Myometrial cell (primary cell): ENCODE results near the gene HEPH. TPM values are rescaled to one million over a fixed set of nuclear protein-coding genes. Genes with fewer than 3 reads are reported as not detected.

ENCODE experiments used
- total RNA-seq: library from RNA; depleted of rRNA; stranded (reverse); fragments of >200 nt; gene quantifications from 2 replicates; pipeline ENCODE4 v1.2.3, GENCODE V29; 2015

HEPH gene
- 2.0 and 3.0 TPM in 2 replicates for total RNA-seq

GRCh38 chrX:66163849-66164411, at the start of gene HEPH:
HEPH (plus strand) TSS chrX:66164247; CDS start chrX:66170571, 6,324 bp downstream.

Other genes starting within 250 kb of the HEPH start
- not detected in 2 replicates for gene VSIG4, start 124.2 kb upstream of the HEPH start, total RNA-seq